ENCODE results near the gene GFRA1.

- TF ChIP-seq MAX (IDR thresholded peaks at IDR 0.05) (no peak), CTCF (IDR thresholded peaks at IDR 0.05; ENCODE audit: control extremely low read depth in 1 of 3, insufficient read depth in 1 of 3, low read depth in 1 of 3, low read length in 3 of 3) (no peak)
These were observed 184.0 kb downstream of the GFRA1 start for GRCh38 chr10:116088985-116089384.
